ENCODE results near the gene GRPEL1. TPM values are rescaled to one million over a fixed set of nuclear protein-coding genes. Genes with fewer than 3 reads are reported as not detected.
A peak's percentile ranks its signal among the peaks of the same experiment; 100 is the strongest.

Gene GRPEL1
- total and polyA plus RNA-seq, 2 of the 13 experiments (the other 11 are each of a cell fraction or from before 2014, with no cell fraction given), result 32.3 to 141 TPM

- peak; percentile 64; the same call in 1 of the 2 replicates for TF ChIP-seq ZNF232 (CRISPR knock-in tag; IDR thresholded peaks at IDR 0.05; ENCODE audit: borderline replicate concordance)
- no peak for TF ChIP-seq ZNF383 (CRISPR knock-in tag; IDR thresholded peaks at IDR 0.05; ENCODE audit: borderline replicate concordance)
- TF ChIP-seq PRMT3 (CRISPR knock-in tag; IDR thresholded peaks at IDR 0.05; ENCODE audit: borderline replicate concordance, low read depth), result no peak
- TF ChIP-seq NFYC (CRISPR knock-in tag; IDR thresholded peaks at IDR 0.05), result no peak
- TF ChIP-seq ELF1 (CRISPR knock-in tag; IDR thresholded peaks at IDR 0.05), result no peak
- no peak for TF ChIP-seq SRY (CRISPR knock-in tag; IDR thresholded peaks at IDR 0.05)
- no peak for TF ChIP-seq RORA (CRISPR knock-in tag; IDR thresholded peaks at IDR 0.05)
- TF ChIP-seq CTCF (CRISPR knock-in tag; IDR thresholded peaks at IDR 0.05), result no peak
- no peak for TF ChIP-seq ZNF224 (CRISPR knock-in tag; IDR thresholded peaks at IDR 0.05)
- no peak for TF ChIP-seq RFX5 (IDR thresholded peaks at IDR 0.05; ENCODE audit: low read depth, low read length)
- no peak for TF ChIP-seq RCOR2 (CRISPR knock-in tag; IDR thresholded peaks at IDR 0.05)
- no peak for TF ChIP-seq KDM3A (CRISPR knock-in tag; IDR thresholded peaks at IDR 0.05; ENCODE audit: low read depth)
- TF ChIP-seq MTF2 (CRISPR knock-in tag; IDR thresholded peaks at IDR 0.05; ENCODE audit: borderline replicate concordance), result no peak
- TF ChIP-seq POGZ (CRISPR knock-in tag; IDR thresholded peaks at IDR 0.05), result no peak
- TF ChIP-seq ZSCAN22 (CRISPR knock-in tag; IDR thresholded peaks at IDR 0.05), result no peak
- TF ChIP-seq RBM39 (IDR thresholded peaks at IDR 0.05; ENCODE audit: low read depth, low read length, poor library complexity, severe bottlenecking), result peak; percentile 60
- TF ChIP-seq GATAD1 (CRISPR knock-in tag; IDR thresholded peaks at IDR 0.05), result no peak
- no peak for TF ChIP-seq EHMT2 (IDR thresholded peaks at IDR 0.05; ENCODE audit: borderline replicate concordance, low read depth, low read length)
- no peak for TF ChIP-seq MAF1 (CRISPR knock-in tag; IDR thresholded peaks at IDR 0.05; ENCODE audit: borderline replicate concordance)
- TF ChIP-seq ZNF121 (CRISPR knock-in tag; IDR thresholded peaks at IDR 0.05), result no peak
- TF ChIP-seq ZSCAN31 (CRISPR knock-in tag; IDR thresholded peaks at IDR 0.05; ENCODE audit: low read depth), result no peak
- TF ChIP-seq ZKSCAN8 (CRISPR knock-in tag; IDR thresholded peaks at IDR 0.05; ENCODE audit: borderline replicate concordance), result no peak
- no peak; the same call in 1 of the 2 replicates for TF ChIP-seq MEIS1 (CRISPR knock-in tag; IDR thresholded peaks at IDR 0.05; ENCODE audit: borderline replicate concordance)
- TF ChIP-seq HDAC6 (IDR thresholded peaks at IDR 0.05; ENCODE audit: low read depth, low read length), result no peak
- TF ChIP-seq SMAD3 (CRISPR knock-in tag; IDR thresholded peaks at IDR 0.05), result no peak
- no peak for TF ChIP-seq SCMH1 (CRISPR knock-in tag; IDR thresholded peaks at IDR 0.05; ENCODE audit: borderline replicate concordance)
- 0 out of 2 replicates have a peak, but pooled peaks have one; percentile 70 for TF ChIP-seq ZFYVE20 (CRISPR knock-in tag; IDR thresholded peaks at IDR 0.05; ENCODE audit: borderline replicate concordance, low read depth)
Measured at GRCh38 chr4:7043284-7044136, 24.4 kb downstream of the GRPEL1 start, which contains the start of gene TADA2B (continued).

Measured in HepG2 (cell line).